Stimulated activated CD8-positive, alpha-beta memory T cell treated with anti-CD3 and anti-CD28 coated beads, Interleukin-12 subunit alpha, Interleukin-12 subunit beta, amount 100 ng/mL, for 24 hours (primary cell): Measurements from ENCODE around the gene NFATC1.

ENCODE experiments used
- DNase-seq: peaks from one replicate; pipeline ENCODE4 v3.0.0-alpha.2; 2020; ENCODE audit errors: extremely low read depth

The NFATC1 gene

DNA sequence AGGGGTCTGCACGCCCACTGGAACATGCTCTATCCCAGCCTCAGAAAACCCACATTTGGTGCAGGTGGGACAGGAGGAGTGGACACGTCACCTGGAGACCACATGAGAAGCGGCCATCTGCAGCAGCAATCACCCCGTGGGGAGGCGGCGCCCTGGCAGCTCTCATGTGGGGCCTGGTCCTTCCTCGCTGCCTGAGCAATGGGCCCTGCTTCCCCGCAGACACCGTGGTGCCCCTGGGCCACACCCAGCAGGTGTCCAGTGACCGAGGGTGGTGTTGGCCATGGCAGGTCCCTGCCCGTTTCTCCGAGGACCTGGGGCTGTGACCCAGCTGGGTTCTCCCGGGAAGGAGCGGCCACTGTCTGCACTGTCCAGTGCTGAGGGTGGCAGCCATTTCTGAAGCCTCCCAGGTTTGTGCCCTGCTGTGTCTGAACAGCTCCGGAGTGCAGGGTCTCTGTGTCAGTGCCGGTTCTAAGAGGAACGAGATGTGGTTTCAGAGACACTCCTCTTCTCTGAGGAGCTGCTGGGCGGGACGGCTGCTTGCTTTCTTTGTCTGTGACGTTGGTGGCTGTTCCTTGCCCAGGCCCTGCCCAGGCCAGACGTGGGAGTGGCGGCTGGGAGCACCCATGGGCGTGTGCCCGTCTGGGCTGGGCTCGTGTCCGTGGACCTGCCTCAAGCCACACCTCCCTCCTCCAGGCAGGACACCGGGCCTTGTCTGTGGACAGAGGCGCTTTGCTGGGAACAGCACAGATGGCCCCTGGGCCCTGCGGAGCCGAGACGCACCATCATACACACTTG is 44.8 kb downstream of the NFATC1 start:
- no peak for DNase-seq

DNA sequence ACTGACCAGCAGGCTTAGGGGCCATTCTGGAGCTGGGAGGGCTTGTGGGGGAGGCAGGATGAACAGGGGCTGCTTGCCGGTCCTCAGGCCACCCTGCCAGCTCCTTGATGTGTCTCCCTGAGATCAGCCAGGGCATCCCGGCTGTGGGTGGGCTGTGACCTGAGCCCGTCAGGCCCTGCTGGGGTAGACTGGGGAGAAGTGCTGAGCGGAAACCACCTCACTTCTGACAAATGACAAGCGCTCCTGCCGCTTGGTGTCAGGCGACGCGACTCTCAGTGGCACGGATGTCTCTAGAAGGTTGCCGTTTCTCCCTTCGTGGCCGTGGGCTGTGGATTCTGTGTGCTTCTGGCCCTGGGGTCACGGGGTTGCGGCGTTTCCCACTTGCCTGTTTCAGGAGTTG is 45.7 kb downstream of the NFATC1 start:
- no peak for DNase-seq

DNA sequence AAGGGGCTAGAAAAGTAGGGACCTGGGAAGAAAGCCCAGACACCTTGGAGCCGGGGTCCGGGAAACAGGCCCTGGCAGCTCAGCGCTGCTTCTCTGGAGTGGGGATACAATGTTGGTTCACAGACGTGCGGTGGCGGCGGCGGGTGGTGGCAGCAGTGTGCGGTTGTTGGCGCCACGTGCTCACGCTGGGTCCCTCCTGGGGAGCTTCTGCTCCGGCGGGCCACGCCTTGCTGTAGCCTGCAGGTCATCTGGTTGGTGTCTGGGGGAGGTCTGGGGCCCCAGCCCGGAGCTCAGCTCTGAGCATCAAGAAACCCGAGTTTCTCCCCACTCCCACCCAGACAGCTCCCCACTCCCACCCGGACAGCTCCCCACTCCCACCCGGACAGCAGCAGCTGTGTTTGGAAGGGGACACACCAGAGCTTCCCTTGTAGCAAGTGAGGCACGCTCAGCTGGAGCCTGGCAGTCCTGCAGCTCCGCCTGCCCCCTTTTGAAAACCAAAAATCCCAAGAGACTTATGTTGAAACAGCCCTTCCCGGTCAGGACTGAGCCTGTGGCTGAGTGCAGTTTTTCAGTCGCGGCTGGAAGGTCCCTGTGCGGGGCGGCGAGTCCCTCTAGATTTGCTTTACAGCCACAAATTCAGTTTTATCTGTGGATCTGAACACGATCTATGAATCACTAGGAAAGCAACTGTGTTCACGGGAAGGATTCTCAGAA is 46.9 kb downstream of the NFATC1 start:
- DNase-seq = no peak

DNA sequence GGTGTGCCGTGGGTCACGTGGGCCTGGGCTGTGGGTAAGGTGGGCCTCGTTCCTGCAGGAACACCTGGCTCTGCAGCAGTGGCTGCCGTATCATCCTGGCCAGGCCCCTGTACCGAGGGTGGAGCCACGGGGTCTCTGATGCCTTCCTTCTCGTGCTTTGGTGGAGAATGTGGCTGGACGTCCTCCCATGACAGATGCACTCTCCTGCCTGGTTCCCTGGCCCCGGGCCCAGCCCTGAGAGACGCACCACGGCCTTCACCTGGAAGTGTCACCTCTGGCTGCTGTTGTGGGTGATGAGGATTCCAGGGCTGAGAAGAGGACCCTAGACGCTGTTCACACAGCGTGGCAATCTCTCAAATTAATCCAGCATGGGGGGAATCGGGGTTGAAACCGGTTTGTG is 49.5 kb downstream of the NFATC1 start:
- no peak for DNase-seq

DNA sequence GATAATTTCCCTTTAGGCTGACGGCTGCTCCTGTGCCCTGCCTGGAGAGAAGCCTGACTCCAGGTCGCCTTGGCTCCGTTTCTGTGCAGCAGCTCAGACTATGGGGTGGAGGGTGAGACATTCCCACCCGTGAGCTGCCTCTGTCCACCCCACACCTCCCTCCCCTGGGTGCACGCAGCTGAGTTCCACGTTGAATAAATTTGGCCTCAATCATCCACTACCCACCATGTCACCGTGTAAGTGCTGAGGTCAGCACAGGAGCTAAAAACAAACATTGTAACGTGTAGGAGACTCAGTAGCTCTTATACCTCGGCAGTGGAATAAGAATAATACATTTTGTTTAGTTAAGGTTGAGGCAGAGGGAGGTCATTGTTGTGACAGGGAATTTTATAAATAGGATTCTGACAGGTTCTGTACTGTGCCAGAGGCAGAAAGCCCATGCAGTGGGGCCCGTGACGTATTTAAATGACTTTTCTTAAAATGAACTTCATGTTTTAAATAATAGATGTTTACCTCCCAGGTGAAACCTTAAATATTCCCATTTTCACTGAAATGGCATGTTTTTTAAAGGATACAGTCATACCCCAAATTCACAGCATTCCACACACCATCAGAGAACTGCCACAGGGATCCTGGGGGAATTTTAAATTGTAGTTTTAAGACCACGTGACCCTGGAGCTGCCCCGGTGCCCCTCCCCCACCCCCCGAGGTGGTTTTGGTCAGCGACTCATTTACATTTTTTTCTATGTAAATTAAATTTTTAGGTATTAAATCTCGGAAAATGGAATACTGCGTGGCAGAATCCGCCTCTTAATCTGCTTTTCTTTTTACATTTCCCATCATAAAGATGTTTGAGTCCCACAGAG is 50.2 kb downstream of the NFATC1 start:
- no peak for DNase-seq

DNA sequence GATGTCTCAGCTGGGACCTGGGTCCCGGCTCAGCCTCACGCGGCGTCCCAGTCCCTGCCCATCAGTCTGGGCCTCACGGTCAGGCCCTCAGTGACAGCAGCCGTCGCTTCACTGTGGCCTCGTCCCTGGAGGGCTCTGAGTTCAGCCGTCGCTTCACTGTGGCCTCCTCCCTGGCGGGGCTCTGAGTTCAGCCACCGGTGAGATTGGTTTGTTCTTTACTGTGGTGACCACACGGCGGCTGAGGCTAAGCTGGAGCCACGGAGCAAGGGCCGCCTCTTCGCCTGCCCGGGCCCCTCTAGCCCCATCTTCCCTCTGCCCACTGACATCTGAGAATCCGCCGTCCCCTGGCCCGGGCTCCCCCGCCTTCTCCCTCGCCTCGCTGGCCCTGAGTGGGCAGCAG is 51.2 kb downstream of the NFATC1 start:
- no peak for DNase-seq

DNA sequence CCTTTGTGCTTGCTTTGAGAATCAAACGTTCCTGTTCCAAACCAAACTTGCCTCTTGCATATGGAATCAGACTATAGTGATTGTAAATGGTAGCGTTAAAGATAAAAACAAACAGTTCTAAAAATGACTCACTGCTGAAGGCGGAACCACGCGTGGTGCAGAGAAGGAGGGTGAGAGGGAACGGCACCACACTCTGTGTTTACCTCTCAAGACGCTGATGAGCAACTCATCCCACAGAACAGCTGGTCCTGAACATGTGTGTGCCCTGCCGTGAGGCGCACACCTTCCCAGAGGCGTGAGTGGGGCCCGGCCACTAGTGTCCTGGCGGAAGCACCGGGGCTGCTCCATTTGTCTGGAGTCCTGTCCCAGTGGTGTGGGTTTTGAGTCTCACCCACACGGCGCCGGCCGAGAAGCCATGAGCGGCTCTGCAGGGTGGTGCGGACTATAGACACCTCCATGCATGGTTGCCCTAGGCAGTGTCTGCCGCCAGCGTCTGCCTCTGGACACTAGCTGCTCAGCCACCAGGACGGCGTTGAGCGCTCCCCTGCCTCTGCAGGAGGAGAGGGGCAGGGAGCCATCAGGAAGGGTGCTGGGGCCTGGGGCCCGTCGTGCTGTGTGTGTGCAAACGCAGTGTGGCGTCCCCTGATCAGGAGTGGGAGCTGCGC is 52.1 kb downstream of the NFATC1 start:
- no peak for DNase-seq

DNA sequence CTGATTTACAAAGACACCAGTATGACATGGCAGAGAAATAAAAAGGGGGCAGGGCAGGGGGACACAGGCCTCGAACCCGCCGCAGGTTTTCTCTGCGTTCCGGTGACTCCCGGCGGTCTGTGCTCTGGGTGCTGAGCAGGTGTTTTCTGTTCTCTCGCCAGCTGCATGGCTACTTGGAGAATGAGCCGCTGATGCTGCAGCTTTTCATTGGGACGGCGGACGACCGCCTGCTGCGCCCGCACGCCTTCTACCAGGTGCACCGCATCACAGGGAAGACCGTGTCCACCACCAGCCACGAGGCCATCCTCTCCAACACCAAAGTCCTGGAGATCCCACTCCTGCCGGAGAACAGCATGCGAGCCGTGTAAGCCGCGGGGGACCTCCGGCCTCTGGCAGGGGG is 52.9 kb downstream of the NFATC1 start:
- DNase-seq = no peak

DNA sequence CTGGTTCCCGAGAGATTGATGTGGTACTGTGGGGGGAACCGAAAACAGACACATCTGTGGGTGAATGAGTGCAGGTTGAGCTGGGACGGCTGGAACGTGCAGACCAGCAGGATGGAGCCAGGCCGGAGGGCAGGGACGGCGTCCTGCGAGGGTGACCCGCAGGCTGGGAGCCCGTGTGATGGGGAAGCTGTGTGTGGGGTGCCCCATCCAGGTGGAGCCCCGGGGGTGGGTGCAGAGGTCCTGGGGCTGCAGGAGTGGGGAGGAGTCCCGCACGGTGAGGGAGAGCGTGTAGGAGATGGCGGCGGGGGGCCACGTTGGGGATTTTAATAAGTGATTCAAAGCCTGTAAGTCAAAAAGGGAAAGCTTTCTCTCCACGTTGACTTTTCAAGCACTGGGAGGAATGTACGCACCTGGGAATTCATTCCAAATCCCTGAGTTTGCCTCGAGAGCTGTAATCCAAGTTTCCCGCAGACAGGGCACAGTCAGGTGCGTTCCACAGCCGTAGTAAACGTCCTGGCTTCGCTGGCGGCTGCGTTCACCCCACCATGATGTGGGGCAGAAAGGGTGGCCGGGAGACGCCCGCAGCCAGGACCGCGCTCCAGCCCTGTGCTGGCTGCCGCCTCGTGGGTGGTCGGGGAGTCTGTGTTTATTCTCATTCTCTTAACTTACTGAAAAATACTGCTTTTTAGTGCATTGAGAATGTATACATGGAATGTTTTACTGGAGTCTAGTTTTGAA is 54.0 kb downstream of the NFATC1 start:
- DNase-seq = no peak

DNA sequence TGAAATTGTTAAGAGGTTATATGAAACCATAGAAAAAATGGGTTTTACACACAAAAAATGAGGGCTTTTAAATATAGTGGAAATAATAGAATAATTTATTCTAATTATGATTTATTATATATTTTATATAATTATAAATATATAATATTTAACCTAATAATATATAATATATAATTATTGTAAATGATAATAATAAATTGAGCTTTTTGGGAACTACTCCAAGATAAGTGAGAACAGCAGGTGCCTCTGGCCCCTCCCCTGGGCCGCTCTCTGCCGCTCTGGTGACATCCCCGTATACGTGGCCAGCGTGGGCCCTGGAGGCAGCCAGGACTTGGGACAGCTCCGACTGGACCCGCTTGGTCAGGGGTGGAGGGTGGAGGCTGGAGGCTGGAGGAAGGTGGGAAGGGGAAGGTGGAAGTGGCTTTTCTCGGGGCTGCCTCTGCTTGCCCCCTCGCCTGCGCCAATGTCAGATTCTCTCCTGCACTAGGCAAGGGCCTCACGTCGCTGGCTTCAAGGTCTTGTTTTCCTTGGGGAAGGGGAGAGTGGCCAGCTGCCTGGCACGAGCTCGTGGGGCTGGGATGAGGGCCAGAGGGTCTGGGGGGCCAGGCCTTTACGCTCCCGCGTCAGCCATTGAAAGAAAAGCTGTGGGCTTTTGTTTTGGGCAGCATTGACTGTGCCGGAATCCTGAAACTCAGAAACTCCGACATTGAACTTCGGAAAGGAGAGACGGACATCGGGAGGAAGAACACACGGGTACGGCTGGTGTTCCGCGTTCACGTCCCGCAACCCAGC is 54.8 kb downstream of the NFATC1 start:
- DNase-seq = no peak

DNA sequence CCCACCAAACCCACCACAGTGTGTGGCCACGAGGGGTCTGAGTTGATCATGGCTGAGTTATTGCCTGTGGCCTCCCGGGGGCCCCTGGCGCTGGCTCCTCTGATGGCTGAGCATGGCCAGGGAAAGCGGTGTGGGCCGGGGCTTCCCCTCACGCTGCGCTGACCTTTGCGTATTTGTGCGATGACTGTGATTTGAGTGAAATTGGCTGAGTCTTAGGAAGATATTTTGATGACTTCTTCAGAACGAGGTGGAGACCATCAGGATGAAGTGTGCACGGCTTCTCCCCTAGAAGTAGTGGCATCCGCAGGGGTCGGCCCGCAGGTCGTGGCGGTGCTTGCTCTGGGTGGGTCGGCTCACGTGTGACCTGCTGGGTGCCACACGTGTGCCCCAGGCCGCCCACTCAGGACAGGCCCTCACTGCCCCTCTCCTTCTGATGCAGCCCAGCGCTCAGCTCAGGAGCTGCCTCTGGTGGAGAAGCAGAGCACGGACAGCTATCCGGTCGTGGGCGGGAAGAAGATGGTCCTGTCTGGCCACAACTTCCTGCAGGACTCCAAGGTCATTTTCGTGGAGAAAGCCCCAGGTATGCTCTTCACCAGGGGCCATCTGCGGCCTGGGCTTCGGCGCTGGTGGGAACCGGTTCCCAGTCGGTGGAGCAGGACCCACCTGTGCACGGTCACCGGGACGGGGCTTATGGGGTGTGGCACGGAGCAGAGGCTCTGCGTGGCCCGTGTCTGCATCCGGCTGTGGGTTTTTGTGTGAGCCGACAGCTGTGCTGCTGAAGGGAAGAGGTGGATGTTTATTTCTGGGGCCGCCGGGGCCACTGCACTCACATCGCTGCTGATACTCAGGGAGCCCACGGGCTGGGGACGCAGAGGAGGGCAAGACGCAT is 55.8 kb downstream of the NFATC1 start:
- DNase-seq = no peak

DNA sequence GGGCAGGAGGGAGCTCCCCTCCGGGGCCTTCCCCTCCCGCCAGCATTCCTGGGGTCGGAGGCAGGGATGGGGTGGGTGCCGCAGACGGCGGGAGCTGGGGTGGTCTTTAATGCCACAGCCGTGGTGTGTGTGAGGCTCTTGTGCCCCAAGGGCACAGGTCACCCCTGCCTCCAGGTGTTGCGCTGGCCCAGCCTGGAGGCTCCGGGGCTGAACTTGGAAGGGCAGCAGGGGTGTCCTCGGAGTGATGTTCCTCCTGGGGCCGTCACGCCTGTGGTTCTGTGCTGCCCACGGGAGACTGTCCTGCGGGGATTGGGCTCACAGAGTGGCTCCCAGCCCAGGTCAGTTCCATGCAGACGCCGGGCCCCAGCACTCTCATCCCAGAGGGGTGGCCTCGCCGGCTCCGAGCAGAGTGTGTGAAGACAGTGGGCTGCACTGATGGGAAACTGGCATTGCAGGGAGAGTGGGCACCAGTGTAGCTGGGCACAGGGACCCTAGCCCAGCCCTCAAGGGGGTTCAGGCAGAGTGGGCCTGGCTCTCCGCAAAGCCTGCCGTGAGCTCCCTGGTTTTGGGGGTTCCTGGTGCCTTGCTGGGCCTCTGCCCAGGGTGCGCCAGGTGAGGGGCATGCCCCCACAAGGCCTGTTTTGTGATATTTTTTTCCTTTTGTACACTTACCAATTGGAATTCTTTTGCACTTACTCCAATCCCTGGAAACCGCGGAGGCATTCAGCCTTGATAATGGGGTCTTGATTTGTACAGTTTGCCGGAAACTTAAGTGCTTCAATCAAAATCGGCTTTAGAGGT is 56.7 kb downstream of the NFATC1 start:
- DNase-seq = no peak

DNA sequence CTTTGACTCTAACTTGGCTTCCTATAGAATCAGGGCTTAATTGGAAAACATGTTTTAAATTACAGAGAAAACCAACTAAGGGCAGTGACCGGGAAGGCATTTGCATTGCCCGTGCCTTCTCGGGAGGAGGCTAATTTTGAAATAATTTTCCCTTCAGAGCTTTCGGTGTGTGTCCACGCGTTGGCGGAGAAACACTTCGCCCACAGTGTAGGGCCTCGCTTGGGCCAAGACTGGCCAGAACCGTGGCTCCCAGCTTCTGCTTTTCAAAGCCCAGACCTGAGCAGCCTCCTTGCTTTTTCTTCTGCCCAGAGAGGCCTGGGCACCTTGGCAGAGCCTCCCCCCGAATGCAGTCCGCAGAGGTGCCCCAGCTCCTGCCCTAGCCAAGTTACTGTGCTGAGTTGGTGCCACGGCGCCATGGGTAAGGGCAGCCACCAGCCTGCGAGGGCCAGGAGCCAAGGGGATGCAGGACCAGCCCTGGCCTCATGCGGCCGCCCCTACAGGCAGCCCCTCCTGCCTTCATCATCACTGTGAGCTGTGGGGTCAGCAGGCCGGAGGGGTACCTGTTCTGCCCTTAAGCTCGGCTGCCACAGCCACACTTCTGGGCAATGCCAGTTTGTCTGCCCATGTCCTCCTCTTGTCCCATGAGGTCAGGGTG is 57.4 kb downstream of the NFATC1 start:
- DNase-seq = no peak

DNA sequence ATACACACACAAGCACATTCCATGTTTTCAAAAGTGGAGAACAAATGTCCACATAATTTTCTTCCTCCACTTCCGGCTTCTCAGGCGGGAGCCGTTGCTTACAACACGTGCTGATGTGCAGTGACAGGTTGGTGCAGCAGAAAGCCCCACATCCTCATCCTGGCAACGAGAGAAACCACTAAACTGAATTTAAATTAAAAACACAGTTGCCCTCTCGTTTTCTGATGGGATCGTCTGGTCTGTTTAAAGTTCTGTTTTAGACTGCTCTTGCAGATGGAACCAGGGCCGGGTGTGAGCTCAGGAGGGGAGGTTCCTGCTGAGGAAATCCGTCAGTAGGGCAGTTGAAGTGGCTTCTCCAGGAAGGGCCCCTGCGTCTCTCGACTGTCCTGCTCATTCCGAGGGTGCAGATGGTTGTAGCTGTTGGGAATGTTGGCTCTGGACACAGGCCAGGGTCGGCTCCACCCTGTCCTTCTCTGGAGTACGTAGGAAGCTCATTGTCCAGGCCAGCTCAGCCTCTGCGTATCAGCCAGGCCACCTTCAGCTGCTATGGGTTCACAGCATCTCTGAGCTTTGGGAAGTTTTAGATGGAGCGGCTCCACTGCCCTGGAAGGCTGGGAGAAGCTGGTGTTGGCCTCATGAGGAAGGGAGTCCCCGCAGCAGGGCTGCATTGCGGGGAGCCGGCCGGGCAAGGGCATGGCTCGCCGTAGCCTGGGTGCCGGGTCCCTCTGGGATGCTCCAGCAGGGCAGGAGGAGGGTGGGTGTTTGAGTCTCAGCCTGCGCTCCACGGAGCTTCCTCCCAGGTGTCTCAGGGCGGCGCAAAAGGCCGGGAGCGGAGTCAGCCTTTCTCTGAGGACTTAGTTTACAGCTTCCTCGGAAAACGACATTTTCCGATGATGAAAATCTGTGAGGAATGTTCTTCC is 58.3 kb downstream of the NFATC1 start:
- DNase-seq = no peak

DNA sequence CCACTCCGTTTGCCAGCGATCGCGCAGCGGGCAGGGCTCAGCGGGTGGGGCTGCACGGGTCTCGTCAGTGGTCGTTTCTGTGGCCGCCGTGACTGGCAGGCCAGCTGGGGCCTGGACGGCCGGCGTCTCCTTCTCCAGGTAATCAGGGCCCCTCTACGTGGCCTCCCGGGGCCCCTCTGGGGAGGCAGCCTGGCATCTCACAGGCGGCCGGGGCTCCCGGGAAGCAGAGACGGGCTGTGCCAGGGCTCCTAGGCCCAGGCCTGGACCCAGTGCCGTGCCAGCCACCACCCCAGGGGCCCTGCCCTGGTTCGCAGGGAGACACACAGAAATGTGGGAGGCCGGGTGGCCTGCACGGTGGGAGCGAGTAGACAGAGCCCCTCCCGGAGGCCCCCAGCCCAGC is 59.5 kb downstream of the NFATC1 start:
- DNase-seq = no peak

DNA sequence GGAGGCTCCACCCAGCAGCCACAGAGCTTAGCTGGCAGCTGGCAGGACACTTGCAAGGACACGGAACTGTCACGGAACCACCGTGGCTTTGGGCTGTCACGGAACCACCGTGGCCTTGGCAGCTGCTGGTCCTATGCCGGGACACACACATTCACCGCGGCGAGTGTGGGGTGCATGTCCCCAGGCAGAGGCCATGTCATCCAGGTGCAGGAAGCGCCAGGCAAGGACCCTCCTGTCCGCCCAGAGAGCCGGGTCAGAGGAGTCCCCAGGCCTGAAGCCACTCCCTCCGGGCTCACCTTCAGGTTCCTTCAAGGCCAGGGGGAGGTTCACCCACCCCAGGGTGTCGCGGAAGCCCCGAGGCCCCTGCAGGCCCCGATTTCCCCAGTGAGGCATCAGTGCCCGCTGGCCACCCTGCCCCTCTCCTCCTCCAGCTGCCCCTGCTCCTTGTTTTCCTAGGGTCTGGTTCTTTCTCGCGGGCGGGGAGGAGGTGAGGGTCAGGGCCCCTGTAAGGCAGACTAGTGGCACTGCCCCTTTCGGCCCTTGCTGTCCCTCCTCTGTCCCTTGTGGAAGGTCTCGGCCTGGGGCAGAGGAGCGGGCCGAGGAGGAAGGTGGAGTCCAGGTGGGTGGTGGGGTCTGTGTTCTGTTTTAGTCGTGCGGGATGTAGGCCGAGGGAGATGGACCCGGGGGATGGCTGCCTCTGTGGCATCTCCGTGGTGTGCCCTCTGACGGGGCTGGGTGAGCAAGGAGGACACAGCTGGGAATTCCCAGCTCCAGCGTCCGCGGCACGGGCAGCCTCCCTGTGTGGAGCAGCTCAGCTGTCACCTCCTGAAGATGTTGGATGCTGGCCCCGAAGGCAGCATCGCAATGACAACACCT is 60.6 kb downstream of the NFATC1 start:
- no peak for DNase-seq
